Ovary (tissue), 9 donors: ENCODE results near the gene GPR132. TPM values are rescaled to one million over a fixed set of nuclear protein-coding genes. Genes with fewer than 3 reads are reported as not detected.
"Not testable (repeated sequence)": the region's sequence is repeated elsewhere in the genome, so short reads cannot be mapped to it uniquely, and the experiment has no call there.

ENCODE experiments used
- DNase-seq, 5 donors: peaks; one replicate each; pipeline ENCODE4 v3.0.0-alpha.2; 2019 to 2020
- H3K27ac ChIP-seq, 2 donors: fragments of 200-600 bp; one replicate each; pipeline versions ENCODE4 v1.5.1 to v1.8.0; 2019 to 2022
- H3K27me3 ChIP-seq: fragments of 200-600 bp; one replicate; pipeline ENCODE4 v1.8.0; 2022
- H3K36me3 ChIP-seq: fragments of 200-600 bp; sonication (generic); one replicate; pipeline ENCODE4 v1.5.1; 2019
- H3K4me1 ChIP-seq: one replicate; pipeline ENCODE4 v1.8.1; 2013; ENCODE audit warnings: mild to moderate bottlenecking, moderate library complexity; ENCODE audit not compliant: insufficient read depth
- H3K4me3 ChIP-seq: fragments of 200-600 bp; sonication (generic); one replicate; pipeline ENCODE4 v1.5.1; 2017
- H3K9me3 ChIP-seq, 2 donors: fragments of 200-600 bp in 1 of 2; sonication (generic) in 1 of 2; one replicate each; pipeline versions ENCODE4 v1.5.1 to v1.8.1; 2013 to 2019; ENCODE audit warnings: mild to moderate bottlenecking in 1 of 2, moderate library complexity in 1 of 2
- CTCF ChIP-seq, 3 donors: fragments of 450-650 bp in 2 of 3; fragments of 200-600 bp in 1 of 3; IDR thresholded peaks; one replicate each; pipeline versions ENCODE4 v1.5.1 to v1.8.0; 2016 to 2022; ENCODE audit warnings: antibody characterized with exemption in 3 of 3, mild to moderate bottlenecking in 1 of 3
- EP300 ChIP-seq: sonication (generic); formaldehyde crosslinking; IDR thresholded peaks from one replicate; pipeline ENCODE4 v1.6.1; 2017; ENCODE audit warnings: antibody characterized with exemption
- POLR2A ChIP-seq: fragments of 450-650 bp; IDR thresholded peaks from one replicate; pipeline ENCODE4 v1.6.1; 2017; ENCODE audit warnings: antibody characterized with exemption, mild to moderate bottlenecking, moderate library complexity
- WGBS, 3 donors: extraction: QIAGEN DNeasy Blood & Tissue Kit in 1 of 3; methylation state at CpG; one replicate each; pipeline versions ENCODE4 v1.1.5 to v1.1.7; 2013 to 2017; 5-methylcytosine and 5-hydroxymethylcytosine counted together
- intact Hi-C, 4 donors: fragments of 100-400 bp; cut with DNase I; formaldehyde crosslinking; loops; one replicate each; pipeline versions ENCODE4 v1.11.0 to v1.15.1; 2022 to 2023
- polyA plus RNA-seq, 2 donors: library from polyadenylated mRNA; stranded (reverse); fragments of 200-250 nt in 1 of 2; fragments of 350-450 nt in 1 of 2; fragmentation: Illumina TruSeq in 1 of 2; extraction: RNeasy Lipid Tissue Mini Kit (QIAGEN cat#74804) in 1 of 2; gene quantifications; one replicate each; pipeline ENCODE4 v1.2.3, GENCODE V29; 2013 to 2014
- total RNA-seq, 7 donors: library from RNA; depleted of rRNA in 2 of 7; stranded (reverse); fragments of >200 nt in 2 of 7; fragmentation: NEBNext Ultra II Directional in 3 of 7; extraction: Animal tissue kit (Norgen Biotek cat#: 25700) in 3 of 7; gene quantifications; one replicate each; pipeline versions ENCODE4 v1.1.0 to v1.2.4, GENCODE V29; 2016 to 2023
- donor health status: DM: no; HTN: no; CAD: no; lungs with moderate emphysema.
- donor health status: DM: no; HTN: no; CAD: no.
- donor health status: Bipolar disorder and iron deficiency.
- donor health status: DM: yes; HTN: yes; CAD: no.
- donor health status: DM: no; HTN: no; CAD: no.
- donor health status: DM: yes; HTN: yes; CAD: no.

GPR132 gene
- total and polyA plus RNA-seq, 9 donors, result 0.27 to 2.0 (median 0.73) TPM

DNA sequence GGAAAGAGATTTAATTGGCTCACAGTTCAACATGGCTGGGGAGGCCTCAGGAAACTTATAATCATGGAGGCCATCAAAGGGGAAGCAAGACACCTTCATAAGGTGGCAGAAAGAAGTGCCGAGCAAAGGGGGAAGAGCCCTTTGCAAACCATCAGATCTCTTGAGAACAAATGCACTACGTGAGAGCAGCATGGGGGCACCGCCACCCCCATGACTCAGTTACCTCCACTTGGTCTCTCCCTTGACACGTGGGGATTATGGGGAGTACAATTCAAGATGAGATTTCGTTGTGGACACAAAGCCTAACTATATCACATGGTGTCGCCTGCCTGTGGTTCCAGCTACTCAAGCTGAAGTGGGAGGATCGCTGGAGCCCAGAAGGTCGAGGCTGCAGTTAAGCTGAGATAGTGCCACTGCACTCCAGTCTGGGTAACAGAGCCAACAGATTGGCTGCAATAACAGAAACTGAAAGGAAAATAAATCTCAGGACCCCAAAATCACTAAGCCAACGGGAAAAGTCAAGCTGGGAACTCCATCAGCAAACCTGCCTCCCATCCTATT is 34.3 kb downstream of the GPR132 start:
- 55 to 62% (median 60%) methylated on average over 9 of the region's 9 CpGs for WGBS, 3 donors
- no peaks in the 10 kb centered on the region for H3K4me1 ChIP-seq
- H3K36me3 ChIP-seq, result no peaks in the 10 kb centered on the region
- TF ChIP-seq CTCF (IDR thresholded peaks at IDR 0.05), result no peak
- TF ChIP-seq EP300, result no peak
- no peak for TF ChIP-seq POLR2A
- H3K27ac ChIP-seq, result no peak overlapping the region
- H3K4me3 ChIP-seq, result no peak overlapping the region
- intact Hi-C loops, result no loop called here
- no peaks in the 10 kb centered on the region for H3K27me3 ChIP-seq
- no peak for DNase-seq
- H3K9me3 ChIP-seq, result no peaks in the 10 kb centered on the region

- intact Hi-C loops, result no loop called here
- TF ChIP-seq EP300 (no peak), CTCF (IDR thresholded peaks at IDR 0.05) (no peak), POLR2A (no peak)
- no peak overlapping the region for H3K4me3 ChIP-seq
- DNase-seq, result no peak
- WGBS, 3 donors, result 58 to 61% (median 59%) methylated on average over 2 of the region's 2 CpGs
- H3K9me3 ChIP-seq, result no peaks in the 10 kb centered on the region
- no peaks in the 10 kb centered on the region for H3K27me3 ChIP-seq
- no peak overlapping the region for H3K27ac ChIP-seq
- no peaks in the 10 kb centered on the region for H3K36me3 ChIP-seq
- H3K4me1 ChIP-seq, result no peaks in the 10 kb centered on the region
Measured at GRCh38 chr14:105030194-105030593, 35.0 kb downstream of the GPR132 start.

- no peaks in the 10 kb centered on the region for H3K4me1 ChIP-seq
- WGBS, 3 donors, result 70 to 73% (median 72%) methylated on average over 7 of the region's 7 CpGs
- no peak overlapping the region for H3K4me3 ChIP-seq
- H3K36me3 ChIP-seq, result no peaks in the 10 kb centered on the region
- no peaks in the 10 kb centered on the region for H3K9me3 ChIP-seq
- TF ChIP-seq POLR2A (no peak), EP300 (no peak), CTCF (IDR thresholded peaks at IDR 0.05) (no peak)
- H3K27ac ChIP-seq, result no peak overlapping the region
- intact Hi-C loops, result no loop called here
- no peak for DNase-seq
- no peaks in the 10 kb centered on the region for H3K27me3 ChIP-seq
Measured at GRCh38 chr14:105029402-105029801, 35.8 kb downstream of the GPR132 start.

DNA sequence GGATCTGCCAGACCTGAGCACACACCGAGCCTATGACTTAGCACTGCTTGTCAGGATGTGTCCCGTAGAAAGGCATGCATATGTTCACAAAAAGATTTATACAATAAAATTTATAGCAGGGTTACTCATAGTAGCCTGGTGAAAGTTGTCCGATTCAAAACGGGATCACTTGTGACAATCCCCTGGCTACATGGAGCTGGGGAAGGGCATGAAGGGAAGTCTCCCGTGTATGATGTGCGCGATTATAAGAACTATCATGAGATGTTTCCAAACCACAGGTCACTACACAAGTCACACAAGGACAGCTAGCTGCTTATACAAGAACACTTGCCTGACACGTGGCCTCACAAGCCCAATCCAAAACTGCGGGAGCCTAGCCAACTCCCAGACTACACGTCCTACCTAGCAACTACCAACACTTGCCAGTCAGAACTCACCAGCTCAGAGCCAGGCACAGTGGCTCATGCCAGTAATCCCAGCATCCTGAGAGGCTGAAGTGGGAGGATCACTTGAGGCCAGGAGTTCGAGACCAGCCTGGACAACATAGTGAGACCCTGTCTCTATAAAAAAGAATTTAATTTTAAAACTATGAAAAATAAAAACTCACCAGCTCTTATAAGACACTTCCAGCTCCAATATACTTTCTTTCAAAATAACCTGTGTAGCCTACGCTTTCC is 36.8 kb downstream of the GPR132 start:
- no peak overlapping the region for H3K27ac ChIP-seq
- H3K4me3 ChIP-seq, result no peak overlapping the region
- H3K36me3 ChIP-seq, result no peaks in the 10 kb centered on the region
- 70 to 79% (median 70%) methylated on average over 12 of the region's 12 CpGs for WGBS, 3 donors
- no peaks in the 10 kb centered on the region for H3K9me3 ChIP-seq
- intact Hi-C loops, result no loop called here
- DNase-seq, result no peak
- TF ChIP-seq EP300, result no peak
- no peak for TF ChIP-seq CTCF (IDR thresholded peaks at IDR 0.05)
- no peak for TF ChIP-seq POLR2A
- no peaks in the 10 kb centered on the region for H3K4me1 ChIP-seq
- H3K27me3 ChIP-seq, result no peaks in the 10 kb centered on the region

GRCh38 chr14:105027718-105028117 is 37.5 kb downstream of the GPR132 start:
- H3K27ac ChIP-seq, H3K27me3 ChIP-seq, H3K36me3 ChIP-seq, DNase-seq, H3K9me3 ChIP-seq, H3K4me1 ChIP-seq, intact Hi-C loops, H3K4me3 ChIP-seq: not testable (repeated sequence)
- 47 to 58% (median 53%) methylated on average over 4 of the region's 4 CpGs for WGBS, 3 donors
